IMR-90 (cell line): ENCODE results near the gene NR5A2. TPM values are rescaled to one million over a fixed set of nuclear protein-coding genes. Genes with fewer than 3 reads are reported as not detected.

Experiments used
- ATAC-seq: fragments of 200-7000 bp; cut with Tn5 transposase; 2 replicates; pipeline ENCODE4 v1.9.1; 2020; ENCODE audit warnings: low read depth, mild to moderate bottlenecking, moderate library complexity
- BruUV-seq: library from RNA; stranded (reverse); fragments of 400-500 nt; replicated peaks from 2 replicates; lab custom pipeline; 2021; lab: Mats Ljungman, UMichigan
- CTCF ChIA-PET: fragments of 300-600 bp; formaldehyde crosslinking; extraction: SDS; loops from one replicate; lab custom pipeline; 2021; ENCODE audit warnings: antibody characterized with exemption; lab: Yijun Ruan, JAX
- POLR2A ChIA-PET: fragments of 300-600 bp; sonication (Branson Sonifier 250); formaldehyde crosslinking; loops from one replicate; lab custom pipeline; 2022; ENCODE audit warnings: antibody characterized with exemption; ENCODE audit not compliant: unreplicated experiment; lab: Charles Lee
- DNase-seq: peaks from one replicate; pipeline ENCODE4 v3.0.0; 2013
- H2AFZ ChIP-seq: replicated peaks from 2 replicates; pipeline ENCODE3; 2013; ENCODE audit warnings: low read length, mild to moderate bottlenecking; ENCODE audit not compliant: poor library complexity
- H2AK5ac ChIP-seq: 2 replicates; pipeline ENCODE4 v1.6.1; 2013; ENCODE audit warnings: low read depth, low read length, inconsistent platforms
- H2AK9ac ChIP-seq: replicated peaks from 2 replicates; pipeline ENCODE3; 2013; ENCODE audit warnings: mild to moderate bottlenecking, low read depth, low read length, moderate library complexity; ENCODE audit not compliant: poor library complexity
- H2BK120ac ChIP-seq: 2 replicates; pipeline ENCODE4 v1.6.1; 2013; ENCODE audit warnings: low read depth, low read length, inconsistent platforms
- H2BK15ac ChIP-seq: 3 replicates; pipeline ENCODE4 v1.6.1; 2013; ENCODE audit warnings: low read depth, low read length, inconsistent platforms
- H2BK20ac ChIP-seq: 2 replicates; pipeline ENCODE4 v1.6.1; 2013; ENCODE audit warnings: low read depth, mild to moderate bottlenecking, inconsistent platforms, low read length, moderate library complexity
- H2BK5ac ChIP-seq: 2 replicates; pipeline ENCODE4 v1.6.1; 2013; ENCODE audit warnings: mild to moderate bottlenecking, low read depth, low read length, inconsistent platforms; ENCODE audit not compliant: poor library complexity, severe bottlenecking
- H3K14ac ChIP-seq: replicated peaks from 2 replicates; pipeline ENCODE4 v1.6.1; 2013; ENCODE audit warnings: low read depth, low read length, inconsistent platforms
- H3K18ac ChIP-seq: 2 replicates; pipeline ENCODE4 v1.6.1; 2013; ENCODE audit warnings: low read depth, low read length, control low read depth
- H3K23ac ChIP-seq: 2 replicates; pipeline ENCODE4 v1.6.1; 2013; ENCODE audit warnings: low read depth, low read length, inconsistent platforms
- H3K27ac ChIP-seq: 2 replicates; pipeline ENCODE4 v1.5.1; 2013; ENCODE audit warnings: mild to moderate bottlenecking, control low read depth, low read length; ENCODE audit not compliant: insufficient read depth
- H3K27me3 ChIP-seq: 2 replicates; pipeline ENCODE4 v1.6.1; 2013; ENCODE audit warnings: low read length; ENCODE audit not compliant: control insufficient read depth, insufficient read depth
- H3K36me3 ChIP-seq: 2 replicates; pipeline ENCODE4 v1.6.1; 2013; ENCODE audit warnings: low read length, mixed read lengths; ENCODE audit not compliant: control insufficient read depth, insufficient read depth
- H3K4ac ChIP-seq: 2 replicates; pipeline ENCODE4 v1.6.1; 2013; ENCODE audit warnings: low read depth, low read length, inconsistent platforms
- H3K4me1 ChIP-seq: 2 replicates; pipeline ENCODE4 v1.6.1; 2013; ENCODE audit warnings: low read length, mixed read lengths; ENCODE audit not compliant: control insufficient read depth, insufficient read depth
- H3K4me2 ChIP-seq: 2 replicates; pipeline ENCODE4 v1.6.1; 2013; ENCODE audit warnings: low read depth, mild to moderate bottlenecking, control low read depth, low read length, moderate library complexity
- H3K4me3 ChIP-seq: 2 replicates; pipeline ENCODE4 v1.5.1; 2013; ENCODE audit warnings: low read depth, mild to moderate bottlenecking, control low read depth, low read length, moderate library complexity; ENCODE audit not compliant: insufficient read depth
- H3K56ac ChIP-seq: 2 replicates; pipeline ENCODE4 v1.6.1; 2013; ENCODE audit warnings: low read length, inconsistent platforms; ENCODE audit not compliant: insufficient read depth; ENCODE audit errors: extremely low read depth
- H3K79me1 ChIP-seq, 2 experiments: 2 replicates each; pipeline ENCODE4 v1.6.1; 2013; ENCODE audit warnings: low read length in 2 of 2, inconsistent platforms in 1 of 2, low read depth in 1 of 2
- H3K9ac ChIP-seq: 2 replicates; pipeline ENCODE4 v1.6.1; 2013; ENCODE audit warnings: low read depth, low read length, control low read depth
- H3K9me1 ChIP-seq: 2 replicates; pipeline ENCODE4 v1.6.1; 2013; ENCODE audit warnings: low read length, inconsistent platforms; ENCODE audit not compliant: insufficient read depth
- H3K9me3 ChIP-seq: 2 replicates; pipeline ENCODE4 v1.6.1; 2013; ENCODE audit warnings: low read length; ENCODE audit not compliant: control insufficient read depth, insufficient read depth
- H4K20me1 ChIP-seq: 2 replicates; pipeline ENCODE4 v1.6.1; 2013; ENCODE audit warnings: low read length, inconsistent platforms; ENCODE audit not compliant: insufficient read depth
- H4K5ac ChIP-seq: 2 replicates; pipeline ENCODE4 v1.6.1; 2013; ENCODE audit warnings: mild to moderate bottlenecking, low read depth, low read length, control low read depth
- H4K8ac ChIP-seq, 2 experiments: 2 replicates each; pipeline ENCODE4 v1.6.1; 2013; ENCODE audit warnings: low read depth in 2 of 2, low read length in 2 of 2, control low read depth in 1 of 2, inconsistent platforms in 1 of 2
- H4K91ac ChIP-seq: 2 replicates; pipeline ENCODE4 v1.6.1; 2013; ENCODE audit warnings: low read depth, low read length, inconsistent platforms; ENCODE audit not compliant: insufficient read depth
- BHLHE40 ChIP-seq: fragments of 150-350 bp; IDR thresholded peaks from 2 replicates; pipeline ENCODE4 v1.6.1; 2016; ENCODE audit warnings: mild to moderate bottlenecking, low read depth, low read length
- CEBPB ChIP-seq: IDR thresholded peaks from 2 replicates; pipeline ENCODE4 v1.6.1; 2012; ENCODE audit warnings: low read depth, low read length, improper control_type of control experiment
- CHD1 ChIP-seq: IDR thresholded peaks from 2 replicates; pipeline ENCODE4 v1.6.1; 2012; ENCODE audit warnings: low read depth, low read length, improper control_type of control experiment
- ELK1 ChIP-seq: fragments of 150-350 bp; IDR thresholded peaks from 2 replicates; pipeline ENCODE4 v1.6.1; 2016; ENCODE audit warnings: low read depth, mild to moderate bottlenecking, low read length, moderate library complexity, borderline replicate concordance
- FOS ChIP-seq: fragments of 150-350 bp; IDR thresholded peaks from 2 replicates; pipeline ENCODE4 v1.6.1; 2016; ENCODE audit warnings: low read depth, low read length
- MAFK ChIP-seq: IDR thresholded peaks from 2 replicates; pipeline ENCODE4 v1.6.1; 2012; ENCODE audit warnings: low read depth, low read length, improper control_type of control experiment
- MAZ ChIP-seq: IDR thresholded peaks from 2 replicates; pipeline ENCODE4 v1.6.1; 2012; ENCODE audit warnings: low read depth, mild to moderate bottlenecking, low read length, improper control_type of control experiment, moderate library complexity, borderline replicate concordance
- MXI1 ChIP-seq: IDR thresholded peaks from 2 replicates; pipeline ENCODE4 v1.6.1; 2012; ENCODE audit warnings: low read depth, mild to moderate bottlenecking, low read length, moderate library complexity, borderline replicate concordance
- NFE2L2 ChIP-seq: fragments of 150-350 bp; IDR thresholded peaks from 2 replicates; pipeline ENCODE4 v1.6.1; 2016; ENCODE audit warnings: low read depth, mild to moderate bottlenecking, low read length
- POLR2A ChIP-seq: IDR thresholded peaks from 2 replicates; pipeline ENCODE4 v1.6.1; 2012; ENCODE audit warnings: mild to moderate bottlenecking, low read depth, low read length
- RAD21 ChIP-seq: IDR thresholded peaks from 2 replicates; pipeline ENCODE4 v1.6.1; 2012; ENCODE audit warnings: low read length, improper control_type of control experiment
- RCOR1 ChIP-seq: IDR thresholded peaks from 2 replicates; pipeline ENCODE4 v1.6.1; 2012; ENCODE audit warnings: mild to moderate bottlenecking, low read length, improper control_type of control experiment; ENCODE audit not compliant: insufficient replicate concordance
- RFX5 ChIP-seq: IDR thresholded peaks from 2 replicates; pipeline ENCODE4 v1.8.0; 2012; ENCODE audit warnings: low read depth, mild to moderate bottlenecking, low read length, moderate library complexity
- SMC3 ChIP-seq: fragments of 150-350 bp; IDR thresholded peaks from 2 replicates; pipeline ENCODE4 v1.6.1; 2016; ENCODE audit warnings: low read depth, mild to moderate bottlenecking, antibody characterized with exemption, low read length, moderate library complexity
- USF2 ChIP-seq: fragments of 150-350 bp; IDR thresholded peaks from 2 replicates; pipeline ENCODE4 v1.6.1; 2017; ENCODE audit warnings: mild to moderate bottlenecking, antibody characterized with exemption, low read length, low read depth
- WGBS, 2 experiments: methylation state at CpG; one replicate each; pipeline versions ENCODE4 v1.1.5 to v1.1.7; 2013; ENCODE audit warnings: missing lambda C conversion rate in 2 of 2; ENCODE audit not compliant: insufficient read length in 1 of 2; ENCODE audit errors: extremely low coverage in 2 of 2; 5-methylcytosine and 5-hydroxymethylcytosine counted together
- dilution Hi-C: fragments of 300-500 bp; cut with HindIII; formaldehyde crosslinking; loops from one replicate; pipeline ENCODE4 v1.14.3; 2018; ENCODE audit warnings: low sequenced_read_pairs; ENCODE audit not compliant: unreplicated experiment
- in situ Hi-C: fragments of 300-500 bp; cut with MboI; formaldehyde crosslinking; loops from 3 replicates; pipeline ENCODE4 v1.14.3; 2019; ENCODE audit warnings: low sequenced_read_pairs, inconsistent platforms, mixed read lengths
- intact Hi-C: fragments of 100-400 bp; cut with micrococcal nuclease; formaldehyde crosslinking; loops from 2 replicates; pipeline ENCODE4 v1.10.0; 2022
- polyA plus RNA-seq, 3 experiments: library from polyadenylated mRNA; depleted of rRNA; stranded (reverse); fragments of >200 nt; gene quantifications; 2 replicates each; pipeline ENCODE4 v1.2.3, GENCODE V29; 2012; ENCODE audit warnings: low replicate concordance in 1 of 3
- total RNA-seq: library from RNA; depleted of rRNA; stranded (reverse); fragments of >200 nt; gene quantifications from 2 replicates; pipeline ENCODE4 v1.2.3, GENCODE V29; 2012
- TF ChIP-seq, protein P1 (sequence below): conservative IDR thresholded peaks from 2 replicates; pipeline ENCODE4 v1.5.1; 2012; ENCODE audit warnings: mild to moderate bottlenecking, low read depth, low read length, improper control_type of control experiment

The NR5A2 gene
- total and polyA plus RNA-seq, 2 of the 4 experiments (the other 2 are of a cell fraction) = 0.03 to 0.18 TPM

DNA sequence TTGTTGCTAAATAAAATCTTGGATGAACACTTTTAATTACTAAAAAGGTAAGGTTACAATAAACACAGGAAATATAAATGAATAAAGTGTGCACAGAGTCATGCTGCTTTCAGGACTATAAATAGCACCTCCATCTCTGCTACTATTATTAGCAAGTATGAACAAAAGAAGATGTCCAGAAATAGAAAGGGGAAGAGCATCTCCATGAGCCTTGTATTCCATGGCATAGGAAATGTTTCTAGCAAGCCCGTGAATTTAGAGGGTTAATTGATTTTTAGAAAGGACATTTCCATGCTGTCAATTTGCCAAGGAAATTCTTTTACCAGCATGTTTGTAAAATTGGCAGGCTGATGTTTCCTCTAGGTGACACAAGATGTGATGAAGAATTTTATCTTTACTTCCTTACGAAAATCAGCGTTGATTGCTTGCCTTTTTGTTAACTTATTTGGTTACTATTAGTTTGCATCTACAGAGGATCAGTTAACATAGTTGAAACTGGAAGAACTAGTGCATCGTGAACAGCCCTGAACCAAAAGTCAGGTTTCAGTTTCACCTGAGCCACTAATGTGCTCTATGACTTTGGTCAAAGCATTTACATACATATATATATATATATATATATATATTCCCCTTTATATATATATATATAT, 45.3 kb downstream of the NR5A2 start:
- Histone ChIP-seq H3K4me2 (no peak overlapping the region; the same call in 1 of the 2 replicates), H3K27ac (no peak overlapping the region), H3K56ac (no peak overlapping the region), H2AK5ac (no peak overlapping the region), H3K23ac (no peak overlapping the region), H3K4ac (no peak overlapping the region), H3K27me3 (peaks cover 5% of the 10 kb centered on the region), H3K9ac (no peak overlapping the region), H3K9me1 (no peaks in the 10 kb centered on the region), H3K18ac (no peak overlapping the region), H3K36me3 (no peaks in the 10 kb centered on the region), H2BK15ac (no peak overlapping the region), H4K91ac (no peak overlapping the region), H4K20me1 (no peaks in the 10 kb centered on the region), H3K4me1 (peaks cover 2% of the 10 kb centered on the region; the same call in 1 of the 2 replicates), H3K4me3 (no peak overlapping the region), H3K14ac (no peak overlapping the region), H2BK20ac (no peak overlapping the region), H2AFZ (no peak overlapping the region), H3K9me3 (no peaks in the 10 kb centered on the region), H4K8ac (no peak overlapping the region), H3K79me1 (no peaks in the 10 kb centered on the region), H2BK5ac (no peak overlapping the region), H2BK120ac (no peak overlapping the region), H4K5ac (no peak overlapping the region), H2AK9ac (no peak overlapping the region)
- TF ChIP-seq RAD21 (no peak), RCOR1 (no peak), ELK1 (no peak), NFE2L2 (no peak), CEBPB (no peak), MXI1 (no peak), BHLHE40 (no peak), MAZ (no peak), CHD1 (no peak), RFX5 (no peak), SMC3 (no peak), MAFK (no peak), USF2 (no peak), FOS (no peak), POLR2A (no peak)
- TF ChIP-seq, protein P1, sequence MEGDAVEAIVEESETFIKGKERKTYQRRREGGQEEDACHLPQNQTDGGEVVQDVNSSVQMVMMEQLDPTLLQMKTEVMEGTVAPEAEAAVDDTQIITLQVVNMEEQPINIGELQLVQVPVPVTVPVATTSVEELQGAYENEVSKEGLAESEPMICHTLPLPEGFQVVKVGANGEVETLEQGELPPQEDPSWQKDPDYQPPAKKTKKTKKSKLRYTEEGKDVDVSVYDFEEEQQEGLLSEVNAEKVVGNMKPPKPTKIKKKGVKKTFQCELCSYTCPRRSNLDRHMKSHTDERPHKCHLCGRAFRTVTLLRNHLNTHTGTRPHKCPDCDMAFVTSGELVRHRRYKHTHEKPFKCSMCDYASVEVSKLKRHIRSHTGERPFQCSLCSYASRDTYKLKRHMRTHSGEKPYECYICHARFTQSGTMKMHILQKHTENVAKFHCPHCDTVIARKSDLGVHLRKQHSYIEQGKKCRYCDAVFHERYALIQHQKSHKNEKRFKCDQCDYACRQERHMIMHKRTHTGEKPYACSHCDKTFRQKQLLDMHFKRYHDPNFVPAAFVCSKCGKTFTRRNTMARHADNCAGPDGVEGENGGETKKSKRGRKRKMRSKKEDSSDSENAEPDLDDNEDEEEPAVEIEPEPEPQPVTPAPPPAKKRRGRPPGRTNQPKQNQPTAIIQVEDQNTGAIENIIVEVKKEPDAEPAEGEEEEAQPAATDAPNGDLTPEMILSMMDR = no peak
- intact Hi-C loops (no loop called here), dilution Hi-C loops (no loop called here), in situ Hi-C loops (no loop called here)
- no CpG with 5 or more reads among the region's 4 CpGs for WGBS, 2 experiments
- BruUV-seq = no TSS peak
- ChIA-PET POLR2A (no interaction called here), CTCF (no interaction called here)
- ATAC-seq (no peak), DNase-seq (no peak)
